ENCODE data around the gene WDR27.
"Not testable (repeated sequence)": the region's sequence is repeated elsewhere in the genome, so short reads cannot be mapped to it uniquely, and the experiment has no call there.

The WDR27 gene

DNA sequence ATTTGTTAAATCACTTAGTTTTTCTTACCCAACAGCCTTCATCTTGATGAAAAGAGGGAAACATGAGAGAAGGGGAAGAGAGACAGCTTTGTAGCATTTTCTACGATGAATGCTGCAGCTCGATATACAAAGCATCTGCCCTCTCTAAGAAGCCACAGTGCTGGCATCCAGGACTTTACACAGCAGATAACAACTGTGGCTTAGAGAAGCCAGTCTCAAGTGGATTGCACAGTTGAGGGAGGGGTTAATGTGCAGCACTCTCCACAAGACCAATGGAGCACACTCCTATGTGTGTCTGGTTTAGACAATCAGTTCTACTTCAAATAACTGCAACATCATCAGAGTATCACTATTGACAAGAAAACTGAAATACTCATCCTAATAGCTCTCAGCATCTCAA, 5.9 kb upstream of the WDR27 start:
- DNase-seq = no peak

DNA sequence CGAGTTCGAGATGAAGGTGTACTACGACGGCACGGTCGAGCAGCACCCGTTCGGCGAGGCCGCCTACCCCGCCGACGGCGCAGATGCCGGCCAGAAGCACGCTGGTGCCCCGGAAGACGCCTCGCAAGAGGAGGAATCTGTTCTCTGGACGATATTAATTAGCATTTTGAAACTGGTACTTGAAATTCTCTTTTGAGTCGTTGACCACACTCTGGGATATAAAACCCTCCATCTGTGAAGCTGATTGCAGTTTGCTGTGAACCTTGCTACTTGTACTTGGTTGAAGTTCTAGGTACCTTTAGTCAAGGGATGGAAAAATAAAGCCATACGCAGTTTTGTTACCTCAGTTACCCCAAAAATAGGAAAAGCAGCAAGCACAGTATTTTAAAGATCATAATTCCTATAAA, 1.0 kb upstream of the WDR27 start:
- no peak for DNase-seq

DNA sequence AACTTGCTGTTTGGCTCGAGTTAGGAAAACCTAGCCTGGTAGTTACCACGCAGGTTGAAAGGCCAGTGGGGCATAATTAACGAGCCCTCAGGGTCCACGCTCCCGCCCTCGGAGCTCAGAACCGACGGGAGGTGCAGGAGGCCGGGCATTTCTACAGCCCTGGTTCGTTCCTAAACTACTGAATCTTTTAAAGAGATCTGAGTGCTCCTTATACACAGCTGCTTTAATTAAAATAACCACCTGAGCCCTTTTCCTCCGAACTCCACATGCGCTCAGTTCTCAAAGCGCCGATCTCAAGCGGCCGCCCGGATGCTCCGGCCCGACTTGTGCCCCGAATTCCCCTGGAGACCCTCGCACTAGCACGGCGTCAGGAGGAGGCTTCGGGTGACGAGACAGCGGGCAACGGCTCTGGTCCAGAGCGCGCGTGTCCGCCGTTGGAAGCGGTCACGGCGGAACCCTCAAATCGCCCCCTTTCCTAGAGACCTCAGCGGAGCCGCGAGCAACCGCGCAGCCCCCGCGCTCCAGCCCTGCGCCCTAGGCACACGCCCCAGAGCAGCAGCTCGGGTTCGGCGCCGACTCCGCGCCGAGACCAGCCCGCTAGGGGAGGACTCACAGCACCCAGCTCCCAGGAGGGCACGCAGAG, 397 bp downstream of the WDR27 start:
- peak; percentile 14 for DNase-seq

DNA sequence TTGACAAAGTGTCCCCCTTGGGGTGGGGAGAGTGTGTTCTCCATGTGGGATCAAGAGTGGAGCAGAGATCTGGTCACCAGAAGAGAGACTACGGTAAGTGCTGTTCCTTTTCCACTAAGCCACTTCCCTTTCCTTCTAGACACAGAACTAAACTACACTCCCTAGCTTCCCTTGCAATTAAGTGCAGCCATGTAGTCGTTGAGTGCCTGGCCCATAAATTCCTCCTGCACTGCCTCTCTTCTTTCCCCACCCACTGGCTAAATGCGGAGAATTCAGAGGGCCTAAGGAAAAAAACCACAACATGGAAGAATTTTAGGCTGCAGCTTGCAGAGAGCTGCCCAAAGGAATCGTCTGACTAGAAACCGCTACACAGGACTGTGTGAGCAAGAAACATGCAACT, 1.5 kb downstream of the WDR27 start:
- DNase-seq = no peak

DNA sequence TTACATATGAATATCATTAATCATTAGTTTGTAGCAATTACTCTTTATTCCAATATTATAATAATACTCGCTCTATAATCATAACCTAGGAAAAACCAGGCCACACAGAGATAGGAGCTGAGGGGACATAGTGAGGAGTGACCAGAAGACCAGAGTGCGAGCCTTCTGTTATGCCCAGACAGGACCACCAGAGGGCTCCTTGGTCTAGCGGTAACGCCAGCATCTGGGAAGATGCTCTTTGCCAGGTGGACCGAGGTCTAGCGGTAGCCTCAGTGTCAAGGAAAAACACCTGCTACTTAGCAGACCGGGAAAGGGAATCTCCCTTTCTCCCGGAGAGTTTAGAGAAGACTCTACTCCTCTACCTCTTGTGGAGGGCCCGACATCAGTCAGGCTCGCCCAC, 4.7 kb downstream of the WDR27 start:
- DNase-seq = not testable (repeated sequence)

DNA sequence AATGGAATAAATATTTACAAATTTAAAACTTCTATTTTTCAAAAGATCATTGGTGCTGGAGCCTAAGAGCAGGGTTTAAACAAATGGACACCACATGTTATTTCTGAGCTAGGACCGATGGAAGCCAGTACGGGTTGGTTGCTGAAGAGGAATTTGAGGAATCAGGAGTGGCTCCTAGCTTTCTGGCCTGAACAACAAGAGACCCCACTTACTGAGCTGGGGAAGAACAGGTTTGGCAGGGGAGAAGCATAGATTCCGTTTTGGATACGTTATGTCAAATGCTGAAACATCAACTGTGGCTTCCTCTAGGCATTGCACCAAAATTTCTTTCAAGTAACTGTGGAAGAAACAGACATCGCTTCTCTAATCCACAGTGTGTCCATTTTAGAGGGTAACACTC, 6.7 kb downstream of the WDR27 start:
- no peak for DNase-seq

DNA sequence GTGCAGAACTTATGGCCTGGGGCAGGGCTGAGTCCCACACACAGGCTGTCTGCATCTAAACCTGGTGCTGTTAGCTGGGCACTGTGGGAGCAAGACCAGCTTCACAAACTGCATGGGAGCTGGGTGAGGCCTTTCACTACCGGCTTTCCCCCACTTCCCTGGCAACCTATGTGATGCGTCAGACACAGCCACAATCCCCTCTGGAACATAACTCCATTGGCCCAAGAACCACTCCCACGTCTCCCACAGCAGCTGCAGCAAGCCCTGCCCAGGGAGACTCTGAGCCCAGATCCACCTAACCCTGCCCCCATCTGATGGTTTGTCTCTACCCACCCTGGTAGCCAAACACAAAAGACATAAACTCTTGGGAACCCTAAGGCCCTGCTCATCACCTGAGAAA, 9.3 kb downstream of the WDR27 start:
- no peak for DNase-seq

DNA sequence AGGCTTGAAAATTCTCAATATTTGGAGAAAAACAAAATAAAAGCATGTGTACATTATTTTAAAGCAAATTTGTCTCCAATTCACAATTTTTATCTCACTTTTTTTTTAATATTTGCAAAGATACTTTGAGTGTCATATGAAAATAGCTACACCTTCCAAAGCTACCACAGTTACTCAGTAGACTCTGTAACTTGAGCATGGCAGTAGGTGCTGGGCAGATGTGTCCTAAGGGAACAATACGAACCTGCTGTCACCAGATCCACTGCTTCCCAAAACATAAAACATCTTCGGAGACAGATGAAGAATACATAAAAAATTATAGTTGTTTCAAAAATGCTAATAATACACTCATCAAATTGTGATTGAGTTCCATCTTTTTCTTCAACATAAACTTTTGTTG, 10.6 kb downstream of the WDR27 start:
- DNase-seq = no peak

DNA sequence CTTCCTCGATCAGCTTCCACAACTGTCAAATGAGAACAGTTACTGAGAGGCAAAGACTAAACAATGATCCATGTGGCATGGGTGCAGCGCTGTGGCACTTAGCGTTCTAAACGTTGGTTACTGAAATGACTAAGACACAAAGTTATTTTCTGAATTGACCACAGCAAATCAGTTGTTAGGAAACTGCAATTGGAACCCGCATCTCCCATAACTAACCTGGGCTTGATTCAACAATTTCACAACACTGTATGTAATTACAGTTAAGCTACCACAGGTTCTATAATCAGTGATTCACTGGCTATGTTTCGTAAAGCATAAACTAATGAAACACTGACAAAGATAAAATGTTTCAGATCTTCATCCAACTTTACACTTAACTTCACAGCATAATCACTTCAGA, 12.5 kb downstream of the WDR27 start:
- no peak for DNase-seq

DNA sequence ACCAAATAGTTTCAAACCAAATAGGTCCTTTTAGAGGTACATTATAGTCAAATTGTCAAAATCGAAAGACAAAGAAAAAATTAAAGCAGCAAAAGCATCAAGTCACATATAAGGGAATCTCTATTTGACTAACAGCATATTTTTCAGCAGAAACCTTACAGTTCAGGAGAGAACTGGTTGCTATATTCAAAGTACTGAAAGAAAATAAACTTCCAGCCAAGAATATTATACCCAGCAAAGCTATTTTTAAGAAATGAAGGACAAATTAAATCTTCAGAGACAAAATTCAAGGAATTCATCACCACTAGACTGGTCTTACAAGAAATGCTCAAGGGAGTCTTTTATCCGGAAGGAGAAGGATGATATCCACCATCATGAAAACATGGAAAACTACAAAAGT, 16.0 kb downstream of the WDR27 start:
- no peak for DNase-seq

DNA sequence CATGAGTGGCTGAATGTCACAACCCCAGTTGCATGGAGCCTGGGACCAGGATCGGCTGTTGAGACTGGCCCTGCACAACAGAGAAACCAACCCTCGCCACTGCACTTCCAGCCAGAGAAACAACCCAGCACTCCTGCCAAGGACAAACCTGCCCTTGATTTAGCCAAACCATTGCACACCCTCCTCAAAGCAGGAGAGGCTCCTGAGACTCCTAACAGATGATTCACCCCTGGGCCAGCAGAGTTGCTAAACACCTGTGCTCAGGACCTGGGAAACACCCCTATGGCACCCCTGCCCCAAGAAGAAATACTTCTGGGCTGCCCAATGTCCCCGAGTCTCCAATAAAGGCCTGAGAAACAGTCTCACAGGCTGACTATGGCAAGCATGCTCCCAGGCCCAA, 17.8 kb downstream of the WDR27 start:
- DNase-seq = no peak

DNA sequence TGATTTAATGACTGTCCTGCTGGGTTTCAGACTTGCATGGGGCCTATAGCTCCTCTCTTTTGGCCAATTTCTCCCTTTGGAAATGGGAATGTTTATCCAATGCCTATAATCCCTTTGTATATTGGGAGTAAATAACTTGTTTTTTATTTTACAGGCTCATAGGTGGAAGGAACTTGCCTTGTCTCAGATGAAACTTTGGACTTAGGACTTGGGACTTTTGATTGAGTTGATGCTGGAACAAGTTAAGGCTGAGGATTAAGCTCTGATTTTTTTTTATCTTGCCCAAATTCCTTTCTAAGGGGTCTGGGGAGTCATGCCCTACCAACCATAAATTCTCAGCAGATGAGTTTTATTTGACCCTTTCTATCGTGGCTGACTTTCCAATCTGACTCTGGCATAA, 23.5 kb downstream of the WDR27 start:
- DNase-seq = no peak

DNA sequence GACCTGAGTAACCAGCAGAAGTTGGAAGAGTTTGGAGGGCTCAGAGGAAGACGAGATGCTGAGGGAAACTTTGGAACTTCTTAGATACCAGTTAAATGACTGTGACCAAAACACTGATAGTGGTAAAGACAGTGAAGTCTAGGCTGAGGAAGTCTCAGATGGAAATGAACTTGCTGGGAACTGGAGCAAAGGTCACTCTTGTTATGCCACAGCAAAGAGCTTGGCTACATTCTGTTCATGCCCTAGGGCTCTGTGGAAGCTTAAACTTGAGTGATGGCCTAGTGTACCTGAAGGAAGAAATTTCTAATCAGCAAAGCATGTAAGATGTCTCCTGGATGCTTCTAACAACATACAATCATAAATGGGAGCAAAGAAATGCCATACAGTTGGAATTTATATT, 24.7 kb downstream of the WDR27 start:
- DNase-seq = no peak

DNA sequence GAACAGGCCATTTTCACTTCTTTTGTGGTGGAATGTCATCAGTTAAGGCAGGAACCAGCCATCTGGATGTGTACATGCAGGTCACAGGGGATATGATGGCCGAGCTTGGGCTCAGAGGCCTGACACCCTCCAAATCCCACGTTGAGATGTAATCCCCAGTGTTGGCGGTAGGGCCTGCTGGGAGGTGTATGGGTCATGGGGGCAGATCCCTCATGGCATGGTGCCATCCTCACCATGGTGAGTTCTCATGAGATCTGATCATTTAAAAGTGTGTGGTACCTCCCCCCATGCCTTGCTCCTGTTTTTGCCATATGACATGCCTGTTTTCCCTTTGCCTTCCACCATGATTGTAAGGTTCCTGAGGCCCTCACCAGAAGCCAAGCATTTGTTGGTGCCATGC, 26.8 kb downstream of the WDR27 start:
- DNase-seq = no peak

DNA sequence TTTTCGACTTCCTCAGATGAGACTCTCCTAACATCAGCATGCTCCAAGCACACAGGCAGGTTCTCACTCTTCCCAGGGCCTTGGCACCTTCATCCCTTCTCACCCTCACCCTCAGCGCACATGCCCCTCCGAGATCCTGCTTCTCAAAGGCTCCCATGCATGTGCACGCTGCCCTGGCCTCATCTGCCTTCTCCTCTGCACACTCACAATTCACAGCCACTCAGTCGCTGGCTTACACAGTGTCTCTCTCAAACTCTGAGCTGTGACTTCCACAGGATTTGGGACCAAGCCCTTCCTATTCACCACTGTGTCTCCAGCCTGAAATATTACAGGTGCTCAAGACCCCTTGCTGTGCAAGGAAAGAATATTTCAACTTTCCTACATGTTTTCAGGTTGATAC, 30.3 kb downstream of the WDR27 start:
- no peak for DNase-seq

DNA sequence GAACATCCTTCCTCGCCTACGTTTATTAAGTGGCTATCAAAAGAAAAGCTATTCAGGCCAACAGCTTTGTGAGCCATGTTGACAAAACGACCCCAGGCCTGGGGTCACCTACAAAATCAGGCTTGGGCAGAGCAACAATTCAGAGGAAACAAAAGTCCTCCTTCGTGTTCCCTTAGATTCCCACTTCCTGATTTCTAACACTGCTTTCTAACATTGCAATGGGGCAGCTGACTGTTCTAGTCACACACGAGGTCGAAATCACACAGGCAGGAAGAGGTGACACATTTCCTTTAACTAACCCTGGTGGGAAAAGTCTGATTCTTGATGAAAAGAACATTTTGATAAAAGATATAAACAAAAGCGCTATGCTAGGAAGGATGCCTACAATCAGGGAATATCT, 31.9 kb downstream of the WDR27 start:
- no peak for DNase-seq

DNA sequence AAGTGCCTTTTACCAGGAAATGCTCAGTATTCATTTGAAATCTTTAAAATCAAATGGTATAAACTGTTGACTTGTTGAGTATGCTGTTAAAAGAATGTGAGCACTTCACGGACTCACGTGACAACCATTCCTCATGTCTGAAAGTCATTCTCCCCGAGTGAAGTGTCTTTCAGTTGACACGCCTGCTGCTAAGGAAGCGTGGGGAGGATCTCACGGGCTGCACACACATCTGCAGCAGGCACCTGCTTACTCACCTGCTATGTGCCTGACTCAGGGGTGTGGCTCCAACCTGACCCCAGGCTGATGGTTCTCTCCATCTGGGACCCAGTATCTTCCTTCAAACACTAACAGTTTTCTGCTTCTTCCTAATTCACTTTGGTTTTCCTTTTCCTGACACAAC, 32.7 kb downstream of the WDR27 start:
- DNase-seq = no peak

DNA sequence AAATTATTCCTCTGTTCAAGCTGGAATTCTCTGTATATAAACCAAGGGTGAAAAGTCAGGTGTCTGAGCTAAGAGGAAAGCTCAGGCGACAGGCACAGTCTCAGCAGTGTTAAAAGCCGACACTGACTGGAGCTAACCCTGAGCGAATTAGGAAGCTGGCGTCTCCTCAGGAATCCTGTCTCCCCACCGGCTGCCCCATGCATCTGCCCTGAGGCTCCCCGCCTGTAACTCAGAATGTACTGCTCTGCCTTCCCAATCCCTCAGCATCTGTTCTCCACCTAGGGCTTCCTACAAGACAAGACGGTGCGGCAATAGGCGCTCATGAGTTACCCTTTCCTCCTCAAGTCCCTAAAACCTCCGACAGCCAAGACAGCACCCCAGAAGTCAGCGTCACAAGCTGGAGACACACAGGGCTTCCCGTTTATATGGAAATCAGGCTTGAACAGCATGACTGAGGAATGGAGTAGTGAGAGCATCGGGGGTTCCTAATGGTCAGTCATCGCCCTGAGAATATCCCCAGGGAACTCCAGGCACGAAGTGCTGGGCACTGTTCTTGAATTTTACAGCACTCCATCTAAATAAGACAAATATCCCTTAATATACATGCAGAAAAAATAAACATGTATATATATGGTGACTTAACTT, 33.5 kb downstream of the WDR27 start:
- DNase-seq = no peak

DNA sequence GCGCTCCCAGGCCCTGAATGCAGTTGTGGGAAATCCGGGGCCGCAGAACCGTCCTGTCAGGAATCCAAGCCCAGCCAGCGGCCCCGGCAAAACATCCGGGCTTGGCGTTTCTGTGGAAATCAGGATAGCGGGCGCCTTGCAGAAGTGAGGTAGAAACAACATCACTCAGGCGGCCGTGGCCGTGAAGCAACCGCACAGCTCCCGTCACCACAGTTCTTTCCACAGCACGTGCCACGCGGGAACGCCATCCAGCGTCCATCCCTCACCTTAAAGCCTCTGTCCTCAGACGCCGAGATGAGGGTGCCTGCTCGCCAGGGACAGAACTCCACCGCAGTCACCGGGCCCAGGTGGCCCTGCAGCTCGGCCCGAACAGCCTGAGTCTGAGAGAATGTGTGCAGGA, 34.1 kb downstream of the WDR27 start:
- DNase-seq = no peak

DNA sequence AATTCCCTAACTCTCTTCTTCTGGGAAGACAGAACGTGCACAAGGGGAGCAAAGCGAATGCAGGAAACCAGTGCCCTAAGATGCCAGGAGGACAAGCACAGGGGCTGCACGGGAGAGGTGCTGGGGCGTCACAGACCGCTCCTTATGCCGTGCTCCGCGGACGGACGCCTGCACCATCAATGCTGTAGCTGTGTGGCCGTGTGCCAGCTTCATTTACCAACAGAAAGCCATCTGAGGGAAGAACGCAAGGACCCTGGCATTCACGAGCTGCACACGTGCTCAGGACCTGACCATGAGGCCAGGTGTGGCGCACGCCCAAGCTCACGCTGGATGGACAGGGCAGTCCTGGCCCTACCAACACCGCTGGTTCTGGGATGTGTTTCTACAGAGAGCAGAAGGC, 35.4 kb downstream of the WDR27 start:
- no peak for DNase-seq

DNA sequence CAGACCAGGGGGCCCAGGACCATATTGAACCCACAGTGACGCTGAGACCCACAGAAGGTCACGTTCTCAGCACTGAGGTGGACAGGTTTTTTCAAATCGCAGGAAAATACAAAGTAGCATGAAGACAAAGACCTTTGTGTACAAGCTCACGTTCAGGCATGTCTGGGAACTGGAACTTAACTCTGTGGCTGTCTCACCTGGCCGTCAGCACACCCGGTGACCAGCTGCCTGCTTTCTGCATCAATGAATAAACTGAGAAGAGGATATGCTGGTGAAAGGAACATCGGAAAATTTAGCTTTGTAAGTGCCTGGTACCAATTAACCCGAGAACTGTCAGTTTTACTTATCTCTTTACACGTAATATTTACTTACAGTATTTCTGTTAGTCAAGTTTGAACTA, 36.5 kb downstream of the WDR27 start:
- no peak for DNase-seq

DNA sequence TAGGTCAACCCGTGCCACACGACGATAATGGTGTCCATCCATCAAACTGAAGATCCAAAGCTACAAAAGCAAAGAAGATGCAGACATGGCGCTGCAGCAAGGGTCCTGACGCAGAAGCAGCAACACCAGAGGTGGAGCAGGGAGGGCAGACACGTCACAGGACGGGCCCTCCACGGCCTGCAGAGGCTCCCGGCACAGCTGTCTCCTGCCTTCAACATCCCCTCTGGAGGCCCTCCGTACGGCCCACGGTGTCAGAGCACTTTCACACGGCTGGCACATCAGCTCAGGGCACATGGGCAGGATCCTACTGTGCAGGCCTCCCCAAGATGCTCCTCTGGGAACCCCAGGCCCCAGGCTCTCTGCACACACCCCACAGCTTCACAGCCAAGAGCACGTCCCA, 37.6 kb downstream of the WDR27 start:
- no peak for DNase-seq

DNA sequence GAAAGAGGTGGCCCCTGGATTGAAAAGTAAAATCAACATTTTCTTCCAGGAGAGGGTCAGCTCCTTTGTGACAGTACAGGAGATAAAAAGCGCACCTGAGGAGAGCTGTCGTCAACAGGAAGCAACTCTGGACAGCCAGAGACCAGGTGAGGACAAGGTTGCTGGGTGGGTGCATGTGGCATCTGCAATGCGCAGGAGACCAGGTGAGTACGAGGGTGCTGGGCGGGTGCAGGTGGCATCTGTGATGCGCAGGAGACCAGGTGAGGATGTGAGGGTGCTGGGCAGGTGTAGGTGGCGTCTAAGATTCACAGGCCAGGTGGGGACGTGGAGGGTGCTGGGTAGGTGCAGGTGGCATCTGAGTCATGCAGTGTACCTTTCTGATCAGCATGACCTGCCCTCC, 38.4 kb downstream of the WDR27 start:
- no peak for DNase-seq

DNA sequence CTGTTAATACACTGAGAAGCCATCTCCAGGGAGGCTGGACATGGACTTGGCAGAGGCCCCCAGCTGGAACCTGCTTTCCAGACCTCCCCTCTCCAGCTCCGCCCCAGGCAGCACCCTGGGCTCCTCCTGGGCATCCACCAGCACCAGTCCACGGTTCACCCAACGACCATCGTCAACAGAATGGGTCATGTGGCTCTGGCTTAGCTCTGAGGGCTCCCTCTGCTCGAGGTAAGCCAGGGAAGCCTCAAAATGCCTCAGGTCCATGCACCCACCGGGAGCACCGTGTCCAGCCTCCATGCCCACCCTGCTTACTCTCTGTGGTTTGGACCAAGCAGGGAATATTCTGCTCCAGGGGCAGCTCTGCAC, 40.5 kb downstream of the WDR27 start:
- no peak for DNase-seq

DNA sequence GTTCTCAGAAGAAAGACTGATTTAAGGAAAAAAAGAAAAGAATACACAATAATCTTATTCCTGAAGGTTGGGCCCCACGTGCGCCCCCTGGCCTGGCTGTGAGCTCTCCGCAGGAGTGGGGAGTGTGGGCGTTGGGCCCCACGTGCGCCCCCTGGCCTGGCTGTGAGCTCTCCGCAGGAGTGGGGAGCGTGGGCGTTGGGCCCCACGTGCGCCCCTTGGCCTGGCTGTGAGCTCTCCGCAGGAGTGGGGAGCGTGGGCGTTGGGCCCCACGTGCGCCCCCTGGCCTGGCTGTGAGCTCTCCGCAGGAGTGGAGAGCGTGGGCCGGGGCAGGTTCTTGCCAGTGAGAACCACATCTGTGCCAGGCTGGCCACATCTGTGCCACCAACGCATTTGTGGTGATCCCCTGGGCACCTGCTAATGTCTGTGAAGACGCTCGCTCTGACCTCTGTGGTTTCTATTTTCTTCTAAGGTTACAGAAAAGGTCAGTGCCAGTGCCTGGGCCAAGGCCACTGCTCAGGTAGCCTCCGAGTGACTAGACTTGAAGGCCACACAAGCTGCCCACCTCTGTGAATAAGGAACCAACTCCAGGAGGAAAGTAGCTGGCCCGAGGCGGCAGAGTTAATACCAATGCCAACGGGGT, 41.0 kb downstream of the WDR27 start:
- DNase-seq = no peak
